Vagina (tissue), 2 donors: ENCODE results near the gene ACYP1.

ENCODE experiments used
- CTCF ChIP-seq, 3 experiments: fragments of 450-650 bp in 2 of 3; fragments of 200-600 bp in 1 of 3; sonication (generic) in 1 of 3; IDR thresholded peaks; one replicate each; pipeline ENCODE4 v1.5.1; 2017 to 2019; ENCODE audit warnings: antibody characterized with exemption in 3 of 3, mild to moderate bottlenecking in 2 of 3, moderate library complexity in 2 of 3
- POLR2A ChIP-seq, 2 donors: fragments of 450-650 bp; IDR thresholded peaks; one replicate each; pipeline ENCODE4 v1.6.1; 2017; ENCODE audit warnings: antibody characterized with exemption in 2 of 2, mild to moderate bottlenecking in 2 of 2, moderate library complexity in 2 of 2
- POLR2AphosphoS5 ChIP-seq, 2 donors: sonication (generic); formaldehyde crosslinking; IDR thresholded peaks; one replicate each; pipeline ENCODE4 v1.9.0; 2017; ENCODE audit warnings: antibody characterized with exemption in 2 of 2, mild to moderate bottlenecking in 2 of 2, low read depth in 1 of 2; ENCODE audit not compliant: insufficient read depth in 1 of 2

GRCh38 chr14:75044752-75045151 is 19.1 kb downstream of the ACYP1 start:
- TF ChIP-seq CTCF (IDR thresholded peaks at IDR 0.05) (no peak), POLR2AphosphoS5 (IDR thresholded peaks at IDR 0.05; ENCODE audit: insufficient read depth in 1 of 2, low read depth in 1 of 2) (no peak), POLR2A (IDR thresholded peaks at IDR 0.05) (no peak)
